HG03342 (cell line): ENCODE results near the gene THEM5.

ENCODE experiments used
- ATAC-seq: cut with Tn5 transposase; IDR thresholded peaks from one replicate; pipeline ENCODE4 v1.9.1; 2021; ENCODE audit warnings: mild to moderate bottlenecking, moderate library complexity; ENCODE audit not compliant: unreplicated experiment

The THEM5 gene

GRCh38 chr1:151802372-151802771, 51.1 kb downstream of the THEM5 start:
- ATAC-seq, result no peak

- ATAC-seq, result no peak
Observed at GRCh38 chr1:151801846-151802245, 51.7 kb downstream of the THEM5 start.

GRCh38 chr1:151801310-151801820, 52.1 kb downstream of the THEM5 start:
- ATAC-seq, result no peak

GRCh38 chr1:151800830-151801229, 52.7 kb downstream of the THEM5 start:
- no peak for ATAC-seq

- ATAC-seq, result no peak
Observed at GRCh38 chr1:151799179-151800022, 54.1 kb downstream of the THEM5 start.

- ATAC-seq, result no peak
Observed at GRCh38 chr1:151798571-151798970, 54.9 kb downstream of the THEM5 start.
